HS-27A (cell line): ENCODE results near the gene SLC25A25.
"Not testable (repeated sequence)": the region's sequence is repeated elsewhere in the genome, so short reads cannot be mapped to it uniquely, and the experiment has no call there.

ENCODE experiments used
- DNase-seq: peaks from one replicate; pipeline ENCODE4 v3.0.0-alpha.2; 2012; ENCODE audit warnings: low read depth, missing footprints

Gene SLC25A25

GRCh38 chr9:128109050-128109709 lies 41.1 kb downstream of the SLC25A25 start:
- DNase-seq: no peak

GRCh38 chr9:128111726-128112125 lies 43.7 kb downstream of the SLC25A25 start:
- DNase-seq: not testable (repeated sequence)

- no peak for DNase-seq
These were observed 45.7 kb downstream of the SLC25A25 start for GRCh38 chr9:128113526-128114325.

- no peak for DNase-seq
These were observed 46.5 kb downstream of the SLC25A25 start for GRCh38 chr9:128114326-128115186.

GRCh38 chr9:128115187-128116103 lies 47.4 kb downstream of the SLC25A25 start:
- no peak for DNase-seq

- DNase-seq: no peak
These were observed 48.4 kb downstream of the SLC25A25 start for GRCh38 chr9:128116104-128117083.

GRCh38 chr9:128117613-128118471 lies 49.8 kb downstream of the SLC25A25 start:
- DNase-seq: peak; percentile 64

GRCh38 chr9:128118472-128118857 lies 50.4 kb downstream of the SLC25A25 start:
- no peak for DNase-seq

GRCh38 chr9:128118971-128119665 lies 51.1 kb downstream of the SLC25A25 start:
- no peak for DNase-seq

- DNase-seq: no peak
These were observed 52.2 kb downstream of the SLC25A25 start for GRCh38 chr9:128120061-128120740.

GRCh38 chr9:128120741-128121465 lies 52.9 kb downstream of the SLC25A25 start:
- DNase-seq: no peak

- DNase-seq: no peak
These were observed 53.4 kb downstream of the SLC25A25 start for GRCh38 chr9:128121466-128121810.

- DNase-seq: no peak
These were observed 54.1 kb downstream of the SLC25A25 start for GRCh38 chr9:128121924-128122808.

- DNase-seq: no peak
These were observed 54.8 kb downstream of the SLC25A25 start for GRCh38 chr9:128122809-128123175.

- no peak for DNase-seq
These were observed 55.5 kb downstream of the SLC25A25 start for GRCh38 chr9:128123451-128124080.

- DNase-seq: no peak
These were observed 56.4 kb downstream of the SLC25A25 start for GRCh38 chr9:128124451-128124850.
